HepG2 (cell line): Measurements from ENCODE around the gene NEK3. TPM values are rescaled to one million over a fixed set of nuclear protein-coding genes. Genes with fewer than 3 reads are reported as not detected.

Experiments used
- AHR ChIP-seq: IDR thresholded peaks from 2 replicates; pipeline ENCODE4 v1.6.1; 2018; ENCODE audit warnings: missing genetic modification reagents, missing compliant biosample characterization
- ERF ChIP-seq: IDR thresholded peaks from 2 replicates; pipeline ENCODE4 v1.6.1; 2018; ENCODE audit warnings: missing biosample characterization, missing genetic modification reagents
- IRF9 ChIP-seq: sonication (generic); formaldehyde crosslinking; IDR thresholded peaks from 2 replicates; pipeline ENCODE4 v1.8.0; 2022; ENCODE audit warnings: missing genetic modification reagents, mild to moderate bottlenecking, borderline replicate concordance
- MAF1 ChIP-seq: sonication (generic); formaldehyde crosslinking; IDR thresholded peaks from 2 replicates; pipeline ENCODE4 v1.5.0; 2020; ENCODE audit warnings: missing genetic modification reagents, borderline replicate concordance
- PHF8 ChIP-seq: sonication (generic); formaldehyde crosslinking; IDR thresholded peaks from 2 replicates; pipeline ENCODE4 v1.5.0; 2020; ENCODE audit warnings: missing genetic modification reagents
- RFX3 ChIP-seq: IDR thresholded peaks from 2 replicates; pipeline ENCODE4 v1.6.1; 2016; ENCODE audit warnings: missing biosample characterization, missing genetic modification reagents
- RNF2 ChIP-seq: fragments of 450-650 bp; conservative IDR thresholded peaks from 2 replicates; pipeline ENCODE4 v1.6.1; 2016; ENCODE audit warnings: low read depth
- SMAD3 ChIP-seq: sonication (generic); formaldehyde crosslinking; IDR thresholded peaks from 2 replicates; pipeline ENCODE4 v1.4.0; 2020; ENCODE audit warnings: missing genetic modification reagents
- STAT5B ChIP-seq: sonication (generic); formaldehyde crosslinking; IDR thresholded peaks from 2 replicates; pipeline ENCODE4 v1.4.0; 2020; ENCODE audit warnings: missing genetic modification reagents
- TFE3 ChIP-seq: IDR thresholded peaks from 2 replicates; pipeline ENCODE4 v1.6.1; 2016
- ZKSCAN1 ChIP-seq: fragments of 150-350 bp; IDR thresholded peaks from 2 replicates; pipeline ENCODE4 v1.6.1; 2014; ENCODE audit warnings: low read length
- ZNF10 ChIP-seq: sonication (generic); formaldehyde crosslinking; IDR thresholded peaks from 2 replicates; pipeline ENCODE4 v1.4.0; 2020; ENCODE audit warnings: mild to moderate bottlenecking, low read depth, missing genetic modification reagents, borderline replicate concordance
- ZNF160 ChIP-seq: sonication (generic); formaldehyde crosslinking; IDR thresholded peaks from 2 replicates; pipeline ENCODE4 v1.8.0; 2022; ENCODE audit warnings: mild to moderate bottlenecking, inconsistent platforms, missing genetic modification reagents
- ZNF207 ChIP-seq: fragments of 450-650 bp; IDR thresholded peaks from 2 replicates; pipeline ENCODE4 v1.6.1; 2016; ENCODE audit warnings: antibody characterized with exemption, borderline replicate concordance
- ZNF30 ChIP-seq: sonication (generic); formaldehyde crosslinking; IDR thresholded peaks from 2 replicates; pipeline ENCODE4 v1.5.0; 2020; ENCODE audit warnings: mild to moderate bottlenecking, missing genetic modification reagents
- ZNF33A ChIP-seq: sonication (generic); formaldehyde crosslinking; IDR thresholded peaks from 2 replicates; pipeline ENCODE4 v1.5.1; 2020; ENCODE audit warnings: missing genetic modification reagents, mild to moderate bottlenecking, moderate library complexity, borderline replicate concordance
- ZNF513 ChIP-seq: sonication (generic); formaldehyde crosslinking; conservative IDR thresholded peaks from 2 replicates; pipeline ENCODE4 v1.5.0; 2020; ENCODE audit warnings: missing genetic modification reagents
- ZNF687 ChIP-seq: sonication (generic); formaldehyde crosslinking; IDR thresholded peaks from 2 replicates; pipeline ENCODE4 v1.5.1; 2020; ENCODE audit warnings: mild to moderate bottlenecking, missing genetic modification reagents, moderate library complexity
- ZNF772 ChIP-seq: sonication (generic); formaldehyde crosslinking; IDR thresholded peaks from 2 replicates; pipeline ENCODE4 v1.5.0; 2020; ENCODE audit warnings: mild to moderate bottlenecking, missing genetic modification reagents
- polyA plus RNA-seq, 8 experiments: library from polyadenylated mRNA; depleted of rRNA in 3 of 8; stranded (reverse) in 7 of 8; unstranded in 1 of 8; fragments of >200 nt; fragmentation: Illumina TruSeq in 4 of 8; extraction: Trizol in 4 of 8; gene quantifications; 2 replicates each; pipeline versions ENCODE4 v1.2.1 to v1.2.3, GENCODE V29; 2011 to 2016; ENCODE audit warnings: low read depth in 4 of 8, missing spikeins in 1 of 8, mixed read lengths in 1 of 8; ENCODE audit not compliant: insufficient read depth in 1 of 8
- total RNA-seq, 5 experiments: library from RNA; depleted of rRNA; stranded (reverse); fragments of >200 nt; fragmentation: Illumina TruSeq; extraction: Trizol; gene quantifications; 2 replicates each; pipeline ENCODE4 v1.2.3, GENCODE V29; 2016; ENCODE audit warnings: low read depth in 1 of 5
- TF ChIP-seq, protein P1 (sequence below): sonication (generic); formaldehyde crosslinking; IDR thresholded peaks from 2 replicates; pipeline ENCODE4 v1.8.0; 2022; ENCODE audit warnings: mild to moderate bottlenecking, missing genetic modification reagents, moderate library complexity
- TF ChIP-seq, protein P2 (sequence below): sonication (generic); formaldehyde crosslinking; IDR thresholded peaks from 2 replicates; pipeline ENCODE4 v1.4.0; 2020; ENCODE audit warnings: mild to moderate bottlenecking, missing genetic modification reagents

NEK3 gene
- total and polyA plus RNA-seq, 2 of the 13 experiments (the other 11 are each of a cell fraction or from before 2014, with no cell fraction given) = 36.7 to 68.2 TPM

GRCh38 chr13:52194184-52194868 lies 34.9 kb upstream of the NEK3 start (continued):
- TF ChIP-seq, protein P1, sequence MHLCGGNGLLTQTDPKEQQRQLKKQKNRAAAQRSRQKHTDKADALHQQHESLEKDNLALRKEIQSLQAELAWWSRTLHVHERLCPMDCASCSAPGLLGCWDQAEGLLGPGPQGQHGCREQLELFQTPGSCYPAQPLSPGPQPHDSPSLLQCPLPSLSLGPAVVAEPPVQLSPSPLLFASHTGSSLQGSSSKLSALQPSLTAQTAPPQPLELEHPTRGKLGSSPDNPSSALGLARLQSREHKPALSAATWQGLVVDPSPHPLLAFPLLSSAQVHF (CRISPR knock-in tag) = no peak
- TF ChIP-seq ZNF33A (no peak), IRF9 (peak; percentile 59; the same call in 1 of the 2 replicates), ZKSCAN1 (peak; percentile 79), STAT5B (CRISPR knock-in tag) (peak; percentile 93), RFX3 (CRISPR knock-in tag) (peak; percentile 27; the same call in 1 of the 2 replicates), MAF1 (CRISPR knock-in tag) (peak; percentile 91; the same call in 1 of the 2 replicates), AHR (CRISPR knock-in tag) (peak; percentile 96), ZNF10 (no peak), ZNF207 (no peak), TFE3 (CRISPR knock-in tag) (peak; percentile 72; the same call in 1 of the 2 replicates), ZNF160 (peak; percentile 90; the same call in 1 of the 2 replicates), PHF8 (peak; percentile 78), ZNF30 (CRISPR knock-in tag) (no peak), RNF2 (no peak), SMAD3 (peak; percentile 84), ZNF513 (CRISPR knock-in tag) (no peak; the same call in 1 of the 2 replicates), ZNF687 (CRISPR knock-in tag) (peak; percentile 96), ZNF772 (CRISPR knock-in tag) (peak; percentile 88), ERF (peak; percentile 78)
- TF ChIP-seq, protein P2, sequence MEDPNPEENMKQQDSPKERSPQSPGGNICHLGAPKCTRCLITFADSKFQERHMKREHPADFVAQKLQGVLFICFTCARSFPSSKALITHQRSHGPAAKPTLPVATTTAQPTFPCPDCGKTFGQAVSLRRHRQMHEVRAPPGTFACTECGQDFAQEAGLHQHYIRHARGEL = no peak; the same call in 1 of the 2 replicates
